ENCODE results near the gene HLA-DPB1. TPM values are rescaled to one million over a fixed set of nuclear protein-coding genes. Genes with fewer than 3 reads are reported as not detected.

The HLA-DPB1 gene
- not detected in 2 replicates for total RNA-seq

GRCh38 chr6:33075568-33076405, at the start of gene HLA-DPB1:
HLA-DPB1 (plus strand) TSS chr6:33075990; CDS start chr6:33076042, 52 bp downstream.

GRCh38 chr6:33073431-33073871, 2.3 kb upstream of the HLA-DPB1 start, which contains the start of gene HLA-DPA1:
HLA-DPA1 (minus strand) TSS chr6:33073649.

Other genes with a start within 250 kb of the HLA-DPB1 start
- gene TAP2, start 237.3 kb upstream of the HLA-DPB1 start, total RNA-seq: 23.6 and 66.8 TPM in 2 replicates
- gene PSMB8, start 231.9 kb upstream of the HLA-DPB1 start, total RNA-seq: 12.6 and 29.1 TPM in 2 replicates
- gene TAP1, start 222.3 kb upstream of the HLA-DPB1 start, total RNA-seq: 48.9 and 63.9 TPM in 2 replicates
- 1.4 and 8.9 TPM in 2 replicates for gene PSMB9, start 221.8 kb upstream of the HLA-DPB1 start, total RNA-seq
- gene HLA-DMB, start 135.0 kb upstream of the HLA-DPB1 start, total RNA-seq: 0.71 TPM in 1 of 2 replicates, not detected in the other
- gene HLA-DMA, start 122.9 kb upstream of the HLA-DPB1 start, total RNA-seq: 0.68 and 2.4 TPM in 2 replicates
- 95.7 and 134 TPM in 2 replicates for gene BRD2, start 107.4 kb upstream of the HLA-DPB1 start, total RNA-seq
- 0.07 TPM in 1 of 2 replicates, not detected in the other for gene HLA-DOA, start 66.4 kb upstream of the HLA-DPB1 start, total RNA-seq
- 0.14 TPM in 1 of 2 replicates, not detected in the other for gene HLA-DPA1, start 2.3 kb upstream of the HLA-DPB1 start, total RNA-seq
- under 0.01 and 0.36 TPM in 2 replicates for gene COL11A2, start 116.5 kb downstream of the HLA-DPB1 start, total RNA-seq
- gene RXRB, start 124.7 kb downstream of the HLA-DPB1 start, total RNA-seq: 16.1 and 21.8 TPM in 2 replicates
- 66.9 and 118 TPM in 2 replicates for gene SLC39A7, start 124.9 kb downstream of the HLA-DPB1 start, total RNA-seq
- gene HSD17B8, start 128.7 kb downstream of the HLA-DPB1 start, total RNA-seq: 12.5 and 40.3 TPM in 2 replicates
- gene RING1, start 132.5 kb downstream of the HLA-DPB1 start, total RNA-seq: 34.2 and 48.2 TPM in 2 replicates
- 27.0 and 28.8 TPM in 2 replicates for gene VPS52, start 195.9 kb downstream of the HLA-DPB1 start, total RNA-seq
- gene RPS18, start 196.1 kb downstream of the HLA-DPB1 start, total RNA-seq: 3,073 and 7,254 TPM in 2 replicates
- 2.7 and 4.1 TPM in 2 replicates for gene B3GALT4, start 201.1 kb downstream of the HLA-DPB1 start, total RNA-seq
- 55.0 and 84.4 TPM in 2 replicates for gene WDR46, start 213.2 kb downstream of the HLA-DPB1 start, total RNA-seq
- 37.5 and 69.7 TPM in 2 replicates for gene PFDN6, start 213.6 kb downstream of the HLA-DPB1 start, total RNA-seq
- gene RGL2, start 223.0 kb downstream of the HLA-DPB1 start, total RNA-seq: 22.9 and 40.4 TPM in 2 replicates
- 22.2 and 108 TPM in 2 replicates for gene TAPBP, start 238.1 kb downstream of the HLA-DPB1 start, total RNA-seq
- gene ZBTB22, start 241.8 kb downstream of the HLA-DPB1 start, total RNA-seq: 19.9 and 24.3 TPM in 2 replicates
- gene DAXX, start 247.0 kb downstream of the HLA-DPB1 start, total RNA-seq: 35.9 and 77.9 TPM in 2 replicates

All from nasal cavity respiratory epithelium epithelial cell of viscerocranial mucosa (primary cell).